GM19043 (cell line): ENCODE results near the gene TLE5.
"Not testable (repeated sequence)": the region's sequence is repeated elsewhere in the genome, so short reads cannot be mapped to it uniquely, and the experiment has no call there.

Experiments used
- ATAC-seq: cut with Tn5 transposase; IDR thresholded peaks from one replicate; pipeline ENCODE4 v1.9.1; 2021; ENCODE audit warnings: low read depth; ENCODE audit not compliant: unreplicated experiment

The TLE5 gene

GRCh38 chr19:3064011-3064330 is 1.7 kb upstream of the TLE5 start:
- ATAC-seq: no peak

DNA sequence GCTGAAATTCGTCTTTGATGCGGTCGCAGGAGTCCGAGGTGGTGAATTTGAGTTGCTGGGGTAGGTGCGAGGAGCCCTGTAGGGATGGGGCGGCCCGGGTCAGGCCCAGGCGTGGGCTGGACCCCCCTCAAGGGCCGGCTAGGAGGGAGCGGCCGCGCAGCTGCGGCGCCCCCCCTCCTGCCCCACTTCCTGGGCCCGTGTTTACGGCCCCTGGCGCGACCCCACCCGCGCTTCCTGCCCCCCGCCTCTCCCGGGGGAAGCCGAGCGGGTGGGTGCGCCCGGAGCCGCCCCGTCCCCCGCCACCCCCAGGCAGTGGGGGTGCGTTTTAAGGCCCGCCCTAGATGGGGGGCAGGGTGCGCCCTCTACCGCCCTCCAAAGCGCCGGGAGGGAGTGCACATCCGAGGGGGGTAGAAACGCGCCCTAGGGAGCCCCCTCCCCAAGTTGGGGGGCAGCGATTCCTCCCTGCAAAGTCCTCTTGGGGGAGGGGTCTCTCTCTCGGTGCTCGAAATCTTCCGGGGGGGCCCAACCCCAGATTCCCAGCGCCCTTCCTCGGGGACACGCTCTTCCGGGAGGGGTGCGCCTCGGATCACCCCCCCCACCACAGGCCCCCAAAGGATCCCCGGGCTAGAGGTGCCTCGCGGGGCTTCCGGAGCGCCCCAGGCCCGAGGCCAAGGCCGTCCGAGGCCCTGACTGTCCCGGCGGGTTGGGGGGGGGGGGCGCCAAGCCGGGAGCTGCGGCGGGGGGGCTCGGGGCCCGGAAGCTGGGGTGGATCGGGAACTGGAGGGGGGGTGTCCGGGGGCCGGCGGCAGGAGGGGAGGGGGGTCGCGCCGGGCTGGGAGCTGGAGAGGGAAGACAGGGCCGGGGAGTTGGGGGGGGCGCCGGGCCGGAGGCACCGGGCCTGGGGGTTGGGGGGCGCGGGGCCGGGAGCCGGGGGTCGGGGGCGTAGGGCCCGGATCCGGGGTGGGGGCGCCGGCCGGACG is 823 bp downstream of the TLE5 start:
- no peak for ATAC-seq

DNA sequence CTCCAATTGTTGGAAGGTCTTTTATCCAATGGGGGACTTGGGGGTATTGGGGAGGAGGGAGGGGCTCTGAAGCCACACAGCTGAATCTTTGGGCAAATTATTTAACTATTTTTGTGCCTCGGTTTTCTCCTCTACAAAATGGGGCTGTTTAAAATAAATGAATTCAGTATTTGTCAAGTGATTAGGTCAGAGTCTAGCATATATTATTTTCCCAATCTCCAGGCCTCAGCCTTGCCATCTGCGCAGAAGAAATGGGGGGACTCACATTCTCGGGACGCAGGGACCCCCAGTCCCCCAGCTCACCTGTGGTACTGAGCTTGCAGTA is 1.5 kb downstream of the TLE5 start:
- no peak for ATAC-seq

DNA sequence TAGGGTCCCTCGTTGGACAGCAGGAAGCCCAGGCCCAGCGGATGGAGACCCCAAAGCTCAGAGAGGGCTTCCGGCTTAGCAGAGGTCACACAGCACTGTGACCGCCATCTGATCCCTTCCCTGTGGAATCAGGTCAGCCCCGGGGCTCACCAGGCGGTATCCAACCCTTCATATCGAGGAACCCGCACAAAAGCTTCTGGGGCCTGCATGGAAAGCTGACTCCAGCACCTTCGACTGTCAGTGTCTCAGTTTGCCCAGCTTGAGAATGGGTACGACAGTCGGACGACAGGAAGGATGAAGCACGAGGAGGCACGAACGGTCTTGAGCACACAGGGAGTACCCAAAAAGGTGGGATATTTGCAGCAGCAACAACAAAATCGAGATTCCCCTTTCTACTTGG is 2.6 kb downstream of the TLE5 start:
- no peak for ATAC-seq

GRCh38 chr19:3058821-3059314 is 3.4 kb downstream of the TLE5 start:
- ATAC-seq: no peak

- ATAC-seq: no peak
Measured at GRCh38 chr19:3058009-3058820, 4.1 kb downstream of the TLE5 start.

DNA sequence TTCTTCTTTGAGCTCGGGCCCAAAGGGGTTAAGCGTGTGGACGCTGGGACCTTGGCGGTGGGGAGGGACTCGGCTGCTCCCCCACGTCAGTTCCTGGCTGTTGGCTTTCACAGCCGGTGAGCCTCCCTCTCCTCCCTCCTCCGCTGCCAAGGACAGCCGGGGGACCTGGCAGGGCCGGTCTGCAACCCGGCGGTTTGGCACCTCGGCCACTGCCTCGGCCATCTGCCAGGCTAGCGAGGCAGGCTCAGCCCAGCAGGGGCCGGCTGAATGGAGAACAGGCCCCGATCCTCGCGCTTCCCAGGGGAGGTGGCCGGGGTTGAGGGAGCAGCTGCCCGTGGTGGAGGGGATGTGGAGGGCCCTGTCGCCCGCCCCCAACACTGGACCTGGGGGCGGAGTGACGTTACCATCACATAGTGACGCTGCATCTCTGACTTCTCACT is 5.0 kb downstream of the TLE5 start:
- ATAC-seq: no peak

GRCh38 chr19:3056417-3057088 is 5.7 kb downstream of the TLE5 start:
- ATAC-seq: no peak

DNA sequence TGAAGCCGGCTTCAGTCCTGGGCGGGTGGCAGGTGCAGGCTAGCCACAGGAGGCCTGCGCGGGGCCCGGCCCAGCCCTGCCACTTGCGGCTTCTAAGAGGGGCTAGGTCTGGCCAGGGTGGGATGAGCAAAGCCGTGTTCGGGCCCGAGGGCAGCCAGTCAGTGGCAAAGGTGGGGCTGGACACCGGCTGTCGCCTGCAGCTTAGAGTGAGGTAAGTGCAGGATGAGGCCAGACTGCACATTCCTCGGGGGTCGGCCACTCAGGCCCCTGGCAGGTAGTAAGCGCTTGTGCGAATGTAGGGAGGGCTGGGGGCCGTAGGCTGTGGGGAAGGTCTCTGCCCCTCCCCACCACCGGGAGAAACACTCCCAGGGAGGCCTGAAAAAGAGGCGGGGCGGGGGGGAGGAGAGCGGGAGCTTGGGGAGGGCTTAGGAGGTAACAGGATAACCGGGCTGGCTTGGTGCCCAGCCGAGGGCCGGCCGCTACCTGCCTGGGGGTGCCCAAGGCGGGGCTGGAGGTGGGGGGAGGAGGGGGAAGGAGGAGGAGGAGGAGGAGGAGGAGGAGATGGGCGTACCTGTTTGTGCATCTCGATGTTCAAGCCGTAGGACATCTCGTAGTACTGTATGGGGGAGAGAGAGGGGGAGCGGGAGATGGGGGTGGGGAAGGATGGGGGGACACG is 6.4 kb downstream of the TLE5 start:
- no peak for ATAC-seq

DNA sequence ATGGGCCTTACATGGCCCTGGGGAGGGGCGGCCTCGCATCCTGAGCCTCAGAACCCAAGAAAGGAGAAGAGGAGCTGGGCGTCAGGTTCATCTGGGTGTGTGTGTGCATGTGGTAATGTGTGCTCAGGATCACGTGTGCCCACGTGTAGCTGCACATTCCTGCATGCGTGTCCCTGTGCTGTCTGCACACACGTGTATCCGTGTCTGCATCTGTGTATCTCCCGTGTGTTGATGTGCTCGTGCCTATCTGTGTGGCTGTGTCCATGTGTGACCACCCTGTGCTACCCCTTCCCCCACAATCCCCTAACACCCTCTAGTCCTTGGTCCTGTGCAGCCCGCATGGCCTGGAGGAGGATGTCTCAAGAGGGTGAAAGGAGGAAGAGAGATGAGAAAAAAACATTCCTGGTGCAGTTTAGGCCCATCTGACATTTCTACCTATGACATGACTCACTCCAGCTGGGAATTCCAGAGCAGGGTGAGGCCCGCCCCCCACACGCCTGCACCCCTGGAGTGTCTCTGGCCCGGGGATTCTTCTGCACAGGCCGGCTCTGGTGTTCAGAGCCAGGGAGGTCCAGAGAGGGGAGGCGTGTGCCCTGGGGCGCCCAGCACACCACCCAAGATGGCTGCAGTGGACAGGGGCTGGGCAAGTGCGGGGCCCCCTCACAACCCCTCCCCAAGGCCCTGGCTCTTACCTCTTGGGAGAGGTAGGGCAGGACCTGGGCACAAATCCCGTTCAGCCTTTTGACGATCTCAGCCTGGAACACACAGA is 7.1 kb downstream of the TLE5 start:
- no peak for ATAC-seq

- no peak for ATAC-seq
Measured at GRCh38 chr19:3054265-3054971, 7.9 kb downstream of the TLE5 start.

GRCh38 chr19:3053780-3054179 is 8.5 kb downstream of the TLE5 start:
- ATAC-seq: no peak

DNA sequence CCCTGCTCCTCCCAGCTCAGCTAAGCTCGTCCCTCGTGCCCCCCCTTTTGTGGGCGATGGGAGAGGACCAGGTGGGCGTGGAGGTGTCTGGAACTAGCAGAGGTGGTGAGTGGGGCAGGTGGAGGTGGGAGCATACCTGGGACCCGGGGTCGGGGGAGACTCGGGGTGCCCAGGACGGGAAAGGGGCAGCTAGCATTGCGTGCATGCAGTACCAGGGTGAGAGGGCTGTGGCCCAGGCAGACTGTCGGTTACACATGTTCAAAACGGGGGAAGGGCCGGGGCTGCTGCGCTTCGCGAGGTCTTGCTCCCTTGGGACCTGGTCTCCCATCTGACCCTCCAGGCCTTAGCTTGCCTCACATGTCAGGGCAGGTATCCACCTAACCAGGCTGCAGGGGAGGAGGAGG is 9.1 kb downstream of the TLE5 start:
- ATAC-seq: no peak

- ATAC-seq: not testable (repeated sequence)
Measured at GRCh38 chr19:3050016-3050415, 12.3 kb downstream of the TLE5 start.

DNA sequence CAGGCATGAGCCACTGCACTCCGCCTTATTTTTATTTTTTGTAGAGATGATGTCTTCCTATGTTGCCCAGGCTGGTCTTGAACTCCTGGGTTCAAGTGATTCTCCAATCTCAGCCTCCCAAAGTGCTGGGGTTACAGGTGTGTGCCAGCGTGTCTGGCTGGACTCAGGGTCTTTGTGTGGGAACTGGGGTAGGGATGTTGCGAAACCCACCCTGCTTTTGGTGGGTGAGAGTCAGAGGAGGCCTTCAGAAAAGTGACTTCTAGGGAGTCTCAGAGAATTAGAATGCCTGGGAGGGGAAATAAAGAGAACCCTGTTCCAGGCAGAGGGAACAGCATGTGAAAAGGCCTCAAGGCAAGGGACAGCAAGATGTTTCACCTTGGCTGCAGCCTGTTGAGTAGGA is 13.2 kb downstream of the TLE5 start:
- ATAC-seq: no peak

GRCh38 chr19:3048190-3048533 is 14.1 kb downstream of the TLE5 start:
- ATAC-seq: no peak

- ATAC-seq: no peak
Measured at GRCh38 chr19:3047496-3048189, 14.7 kb downstream of the TLE5 start.

GRCh38 chr19:3046698-3047495 is 15.4 kb downstream of the TLE5 start:
- no peak for ATAC-seq
